GM12873 (cell line): ENCODE results near the gene TMBIM4.

Experiments
- TF ChIP-seq, protein P1 (sequence below): IDR thresholded peaks from 2 replicates; pipeline ENCODE4 v1.5.1; 2012; ENCODE audit warnings: low read depth, mild to moderate bottlenecking, moderate library complexity, low read length, control low read depth; ENCODE audit not compliant: insufficient read depth; ENCODE audit errors: missing control alignments

Gene TMBIM4

DNA sequence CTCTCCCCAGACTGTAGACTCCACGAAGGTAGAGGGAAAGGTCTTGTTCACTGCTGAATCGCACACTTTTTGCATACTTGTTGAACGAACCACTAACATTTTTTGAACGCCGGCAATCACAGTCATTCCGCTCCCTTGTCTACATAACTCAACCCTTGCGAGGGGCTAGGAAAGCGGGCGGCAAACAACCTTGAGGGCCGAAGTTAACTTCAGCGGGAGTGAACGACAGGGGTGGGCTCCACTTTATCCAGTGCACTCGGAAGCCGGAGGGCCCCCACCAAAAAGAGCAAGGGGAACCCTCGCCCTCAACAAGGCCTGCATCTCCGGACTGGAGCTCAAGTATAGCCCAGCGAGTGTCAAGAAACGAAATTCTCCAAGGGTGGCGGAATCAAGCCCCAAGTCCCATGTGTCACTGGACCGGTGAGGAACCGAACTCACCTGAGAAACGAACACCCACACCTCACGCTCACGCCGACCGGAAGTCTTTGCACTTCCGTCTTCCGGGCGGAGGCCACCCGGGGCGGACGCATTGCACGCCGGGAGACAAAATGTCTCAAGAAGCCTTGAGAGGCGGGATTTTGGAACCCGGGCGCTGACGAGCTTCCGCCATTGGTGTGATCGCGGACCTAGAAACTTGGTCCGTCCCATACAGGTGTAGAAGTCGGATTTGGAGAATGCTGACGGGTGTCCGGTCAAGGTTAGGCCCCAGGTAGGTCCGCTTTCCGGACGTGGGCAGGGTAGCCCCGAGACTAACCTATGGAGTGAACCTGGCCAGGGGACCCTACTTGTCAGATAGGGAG is 39.3 kb downstream of the TMBIM4 start, which contains the start of gene LLPH:
LLPH (minus strand) TSS at position 484 of the 800 bp plus-strand sequence. CDS start 1,644 bp downstream, outside the sequence.
- TF ChIP-seq, protein P1, sequence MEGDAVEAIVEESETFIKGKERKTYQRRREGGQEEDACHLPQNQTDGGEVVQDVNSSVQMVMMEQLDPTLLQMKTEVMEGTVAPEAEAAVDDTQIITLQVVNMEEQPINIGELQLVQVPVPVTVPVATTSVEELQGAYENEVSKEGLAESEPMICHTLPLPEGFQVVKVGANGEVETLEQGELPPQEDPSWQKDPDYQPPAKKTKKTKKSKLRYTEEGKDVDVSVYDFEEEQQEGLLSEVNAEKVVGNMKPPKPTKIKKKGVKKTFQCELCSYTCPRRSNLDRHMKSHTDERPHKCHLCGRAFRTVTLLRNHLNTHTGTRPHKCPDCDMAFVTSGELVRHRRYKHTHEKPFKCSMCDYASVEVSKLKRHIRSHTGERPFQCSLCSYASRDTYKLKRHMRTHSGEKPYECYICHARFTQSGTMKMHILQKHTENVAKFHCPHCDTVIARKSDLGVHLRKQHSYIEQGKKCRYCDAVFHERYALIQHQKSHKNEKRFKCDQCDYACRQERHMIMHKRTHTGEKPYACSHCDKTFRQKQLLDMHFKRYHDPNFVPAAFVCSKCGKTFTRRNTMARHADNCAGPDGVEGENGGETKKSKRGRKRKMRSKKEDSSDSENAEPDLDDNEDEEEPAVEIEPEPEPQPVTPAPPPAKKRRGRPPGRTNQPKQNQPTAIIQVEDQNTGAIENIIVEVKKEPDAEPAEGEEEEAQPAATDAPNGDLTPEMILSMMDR, result no peak

- TF ChIP-seq, protein P1, result no peak
Observed at GRCh38 chr12:66129934-66130266, 39.9 kb downstream of the TMBIM4 start.

GRCh38 chr12:66127650-66128049 is 42.1 kb downstream of the TMBIM4 start:
- TF ChIP-seq, protein P1, result no peak

DNA sequence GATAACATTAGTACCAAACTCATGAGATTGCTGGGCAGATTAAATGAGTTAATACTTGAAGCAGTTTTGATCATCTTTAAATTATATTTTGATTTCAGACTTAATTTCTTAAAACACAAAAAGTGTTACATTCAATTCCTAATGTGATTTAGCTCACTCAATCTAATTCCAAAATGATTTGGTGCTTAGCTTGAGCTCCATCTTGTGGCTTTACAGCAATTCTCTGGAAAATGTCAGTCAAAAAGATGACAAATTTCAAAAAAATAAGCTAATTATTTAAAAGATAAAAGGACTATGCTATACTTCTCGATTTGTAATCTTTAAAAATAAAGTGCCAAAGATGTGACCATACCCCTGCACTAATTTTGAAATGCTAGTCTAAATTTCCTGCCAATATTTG is 49.3 kb downstream of the TMBIM4 start:
- TF ChIP-seq, protein P1, result no peak

GRCh38 chr12:66119870-66120241 is 49.9 kb downstream of the TMBIM4 start:
- TF ChIP-seq, protein P1, result no peak

DNA sequence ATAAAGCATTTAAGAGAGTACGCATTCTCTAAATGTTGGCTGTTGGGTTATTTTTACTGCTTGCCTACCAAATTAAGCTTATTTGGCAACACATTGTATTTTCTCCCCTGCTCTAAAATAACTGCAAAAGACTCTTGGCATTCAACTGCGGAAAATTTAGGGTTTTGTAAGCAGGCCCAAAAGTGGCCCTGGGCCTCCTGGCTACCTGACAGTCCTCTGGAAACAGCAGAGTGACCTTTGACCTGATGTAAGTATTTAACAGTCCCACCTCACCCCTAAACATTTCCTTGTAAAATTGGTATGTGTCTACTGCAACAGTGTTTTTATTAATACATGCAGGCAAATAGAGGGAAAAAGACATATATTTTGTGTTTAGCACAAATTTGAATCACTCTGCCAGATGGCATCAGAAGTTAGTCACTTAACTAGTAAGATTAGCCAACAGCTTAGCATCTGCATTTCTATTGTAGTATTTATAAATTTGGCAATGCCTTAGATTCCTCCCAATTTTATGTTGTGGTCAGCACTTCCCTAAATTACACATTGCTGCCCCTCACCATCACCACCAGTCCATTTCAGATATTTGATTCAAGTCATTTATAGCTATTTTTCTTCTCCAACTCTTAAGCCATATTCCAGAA is 50.4 kb downstream of the TMBIM4 start:
- TF ChIP-seq, protein P1, result no peak

GRCh38 chr12:66118240-66118891 is 51.4 kb downstream of the TMBIM4 start:
- TF ChIP-seq, protein P1, result no peak
